Kidney capillary endothelial cell (primary cell): Measurements from ENCODE around the gene MRAS.
"Not testable (repeated sequence)": the region's sequence is repeated elsewhere in the genome, so short reads cannot be mapped to it uniquely, and the experiment has no call there.

ENCODE experiments used
- DNase-seq: peaks from one replicate; pipeline ENCODE4 v3.0.0-alpha.2; 2018; ENCODE audit warnings: low spot score

Gene MRAS

GRCh38 chr3:138389841-138390581 is 41.6 kb downstream of the MRAS start:
- DNase-seq: no peak

- DNase-seq: no peak
These were observed 42.2 kb downstream of the MRAS start for GRCh38 chr3:138390582-138390932.

DNA sequence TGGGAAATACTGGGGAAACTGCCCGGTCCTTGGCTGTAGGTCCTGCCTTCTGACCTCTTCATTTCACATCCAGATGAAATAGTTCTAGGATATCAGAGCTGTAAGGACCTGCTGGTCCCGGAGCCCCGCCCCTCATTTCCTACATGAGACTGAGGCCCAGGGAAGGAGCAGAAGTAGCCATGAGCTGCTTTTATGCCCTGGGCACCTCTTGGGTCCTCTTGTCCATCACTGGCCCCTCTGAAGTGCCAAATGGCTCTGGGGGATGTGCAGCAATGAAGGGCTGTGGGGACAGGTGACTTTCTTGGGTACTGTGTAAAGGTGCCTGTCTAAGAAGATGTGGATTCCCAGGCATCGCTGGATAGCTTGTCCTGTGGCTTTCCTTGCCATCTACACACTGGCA is 45.8 kb downstream of the MRAS start:
- DNase-seq: no peak

GRCh38 chr3:138394686-138395085 is 46.3 kb downstream of the MRAS start:
- DNase-seq: no peak

DNA sequence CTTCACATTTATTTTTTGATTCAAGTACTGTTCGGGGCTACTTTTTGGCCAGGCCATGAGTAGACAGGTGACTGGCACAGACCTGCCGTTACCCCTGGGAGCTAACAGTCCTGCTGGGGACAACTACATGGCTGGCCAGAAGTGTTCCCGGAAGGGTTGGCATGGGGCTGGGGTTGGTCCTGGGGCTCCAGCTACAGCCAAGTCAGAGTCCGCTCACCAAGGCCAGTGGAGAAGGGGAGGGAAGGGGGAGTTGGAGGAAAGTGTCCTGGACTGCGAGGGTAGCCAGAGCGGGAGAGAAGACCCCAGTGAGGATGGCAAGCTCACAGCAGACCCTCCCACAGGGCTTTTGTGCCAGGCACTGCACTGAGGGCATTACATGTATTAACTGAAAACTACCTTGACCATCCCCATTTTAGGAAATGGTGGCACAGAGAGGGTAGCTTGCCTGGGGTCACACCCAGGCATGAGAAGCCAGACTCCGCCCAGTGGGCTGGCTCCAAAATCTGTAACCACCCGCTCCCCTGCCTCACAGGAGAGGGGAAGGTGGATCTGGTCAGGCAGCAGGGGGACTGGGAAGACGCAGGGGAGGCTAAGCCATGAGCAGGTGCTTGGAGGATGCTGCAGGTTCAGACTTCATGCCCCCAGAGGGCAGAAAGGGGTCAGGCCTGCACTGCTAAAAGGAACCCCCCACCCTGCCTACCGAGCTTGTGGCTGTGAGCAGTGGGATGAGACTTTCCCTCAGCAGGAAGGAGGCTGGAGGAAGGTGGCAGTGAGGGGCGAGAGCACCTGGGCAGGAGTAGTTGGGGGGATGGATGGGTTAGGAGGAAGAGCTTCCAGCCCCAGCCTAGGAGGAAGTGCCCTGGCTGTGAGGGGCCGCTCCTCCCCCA is 47.7 kb downstream of the MRAS start:
- no peak for DNase-seq

DNA sequence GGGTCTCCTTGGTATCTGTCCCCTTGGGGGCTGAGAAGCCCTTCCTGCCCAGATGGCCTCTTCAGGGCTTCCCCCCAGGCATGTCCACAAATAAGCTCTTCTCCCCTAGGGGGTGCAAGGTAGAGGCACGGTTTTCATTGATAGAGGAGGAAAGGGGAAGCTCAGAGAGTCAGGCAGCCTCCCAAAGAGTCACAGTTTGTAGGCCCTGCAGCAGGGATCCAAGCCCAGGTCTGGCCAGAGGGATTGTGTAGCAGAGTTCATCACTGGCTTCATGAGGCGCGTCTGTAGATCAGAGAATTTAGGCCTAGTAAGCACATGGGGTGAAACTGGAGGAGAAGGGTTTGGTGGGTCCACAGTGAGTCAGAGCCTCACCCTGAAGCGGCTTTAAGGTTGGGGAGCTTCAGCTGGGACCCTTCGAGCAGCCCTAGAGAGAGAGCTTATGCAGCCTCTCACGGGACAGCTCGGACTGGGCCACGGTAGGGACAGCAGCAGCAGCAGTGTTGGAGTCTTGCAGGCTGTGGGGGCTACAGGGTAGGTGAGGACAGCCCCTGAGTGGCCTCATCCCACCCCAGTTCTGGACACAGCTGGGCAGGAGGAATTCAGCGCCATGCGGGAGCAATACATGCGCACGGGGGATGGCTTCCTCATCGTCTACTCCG is 48.5 kb downstream of the MRAS start:
- no peak for DNase-seq

GRCh38 chr3:138397983-138398382 is 49.6 kb downstream of the MRAS start:
- DNase-seq: no peak

DNA sequence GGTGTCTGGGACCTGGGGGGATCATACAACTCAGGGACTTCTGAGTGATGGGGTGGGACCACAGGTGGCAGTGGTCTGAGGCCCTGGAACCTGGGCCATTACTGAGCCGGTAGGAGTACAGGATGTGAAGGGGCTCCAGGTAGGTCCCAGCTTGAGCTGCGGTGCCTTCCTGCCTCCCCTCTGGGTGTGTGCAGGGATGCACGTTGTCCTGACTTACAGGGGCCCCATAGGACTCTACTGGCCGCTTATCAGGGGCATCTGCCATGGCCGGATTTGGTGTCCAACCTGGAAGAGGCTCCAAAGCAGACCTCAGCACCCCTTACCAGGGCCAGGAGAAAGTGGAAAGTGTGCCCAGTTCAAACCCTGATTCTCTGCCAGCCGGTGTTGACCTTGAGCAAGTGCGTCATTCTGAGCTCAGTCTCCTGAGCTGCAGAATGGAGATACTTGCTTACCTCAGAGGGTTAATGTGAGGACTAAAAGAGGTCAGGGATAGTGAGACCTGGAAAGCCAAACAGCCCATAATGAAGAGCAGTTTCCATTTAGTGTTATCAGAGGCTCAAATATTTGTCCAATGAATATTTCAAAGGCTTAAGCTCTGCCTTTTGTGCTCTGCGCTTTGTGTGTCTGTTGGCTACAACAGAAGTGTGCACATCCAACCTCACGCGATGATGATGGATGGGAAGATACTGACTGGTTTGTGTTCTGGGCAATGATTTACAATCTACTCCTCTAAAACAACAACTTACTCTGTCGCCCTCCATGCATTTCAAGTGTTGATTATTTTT is 50.6 kb downstream of the MRAS start:
- no peak for DNase-seq

- no peak for DNase-seq
These were observed 51.4 kb downstream of the MRAS start for GRCh38 chr3:138399766-138400165.

DNA sequence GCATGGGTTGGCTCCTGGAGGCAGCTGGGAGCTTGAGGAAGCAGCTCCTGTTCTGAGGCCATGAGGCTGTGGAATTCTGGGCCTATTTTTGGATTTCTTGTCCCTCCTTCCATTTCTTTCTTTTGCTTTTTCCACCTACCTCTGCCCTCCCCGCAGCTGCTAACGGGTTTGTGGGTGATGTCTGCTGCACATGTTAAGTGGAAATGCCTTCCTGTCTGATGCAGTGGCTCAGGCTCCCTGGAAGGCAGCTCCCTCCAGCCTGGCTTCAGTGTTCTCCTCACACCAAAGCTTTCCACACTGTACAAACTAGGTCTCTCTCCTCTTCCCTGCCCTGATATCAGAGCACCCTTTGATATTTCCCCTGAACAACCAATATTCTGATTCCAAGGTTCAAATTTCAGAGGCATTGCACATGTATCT is 52.3 kb downstream of the MRAS start:
- DNase-seq: no peak

DNA sequence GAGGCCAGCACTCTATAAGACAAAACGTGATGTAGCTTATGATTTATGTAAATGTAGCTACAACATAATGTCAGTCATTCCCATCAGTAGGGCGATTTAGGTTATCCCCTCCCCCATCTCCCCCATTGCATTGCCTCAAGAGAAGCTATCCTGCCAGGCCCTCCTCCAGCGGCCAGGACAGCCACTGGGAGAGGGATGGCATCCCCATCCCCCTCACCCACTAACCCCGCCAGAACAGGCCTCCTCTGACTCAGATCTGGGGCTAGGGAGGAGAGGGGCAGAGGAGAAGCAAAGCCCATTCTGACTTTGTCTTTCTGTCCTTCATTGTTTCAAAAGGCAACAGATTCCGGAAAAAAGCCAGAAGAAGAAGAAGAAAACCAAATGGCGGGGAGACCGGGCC is 53.5 kb downstream of the MRAS start:
- DNase-seq: no peak

GRCh38 chr3:138404121-138404520 is 55.7 kb downstream of the MRAS start:
- no peak for DNase-seq

- DNase-seq: no peak
These were observed 56.6 kb downstream of the MRAS start for GRCh38 chr3:138405001-138405400.

DNA sequence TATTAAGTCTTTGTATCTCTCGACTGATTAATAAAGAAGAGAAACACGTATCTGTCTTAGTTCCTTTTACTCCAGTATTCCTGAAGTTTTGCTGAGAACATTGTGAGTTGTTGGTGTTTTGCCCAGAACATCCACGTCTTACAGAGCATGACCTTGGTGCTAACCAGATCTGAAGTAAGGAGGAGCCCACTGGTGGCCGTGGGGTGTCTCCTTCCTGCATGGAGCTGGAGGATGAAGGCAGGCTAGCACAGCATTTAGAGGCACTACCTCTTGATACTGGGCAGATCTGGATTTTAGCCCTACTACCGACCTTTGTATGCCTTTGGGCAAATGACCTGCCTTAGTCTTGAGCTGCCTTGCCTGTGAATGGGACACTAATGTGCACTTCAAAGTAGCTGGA is 57.1 kb downstream of the MRAS start:
- no peak for DNase-seq

- no peak for DNase-seq
These were observed 58.2 kb downstream of the MRAS start for GRCh38 chr3:138406606-138407005.

GRCh38 chr3:138407236-138407907 is 59.0 kb downstream of the MRAS start:
- DNase-seq: no peak

- no peak for DNase-seq
These were observed 60.6 kb downstream of the MRAS start for GRCh38 chr3:138408751-138409570.

DNA sequence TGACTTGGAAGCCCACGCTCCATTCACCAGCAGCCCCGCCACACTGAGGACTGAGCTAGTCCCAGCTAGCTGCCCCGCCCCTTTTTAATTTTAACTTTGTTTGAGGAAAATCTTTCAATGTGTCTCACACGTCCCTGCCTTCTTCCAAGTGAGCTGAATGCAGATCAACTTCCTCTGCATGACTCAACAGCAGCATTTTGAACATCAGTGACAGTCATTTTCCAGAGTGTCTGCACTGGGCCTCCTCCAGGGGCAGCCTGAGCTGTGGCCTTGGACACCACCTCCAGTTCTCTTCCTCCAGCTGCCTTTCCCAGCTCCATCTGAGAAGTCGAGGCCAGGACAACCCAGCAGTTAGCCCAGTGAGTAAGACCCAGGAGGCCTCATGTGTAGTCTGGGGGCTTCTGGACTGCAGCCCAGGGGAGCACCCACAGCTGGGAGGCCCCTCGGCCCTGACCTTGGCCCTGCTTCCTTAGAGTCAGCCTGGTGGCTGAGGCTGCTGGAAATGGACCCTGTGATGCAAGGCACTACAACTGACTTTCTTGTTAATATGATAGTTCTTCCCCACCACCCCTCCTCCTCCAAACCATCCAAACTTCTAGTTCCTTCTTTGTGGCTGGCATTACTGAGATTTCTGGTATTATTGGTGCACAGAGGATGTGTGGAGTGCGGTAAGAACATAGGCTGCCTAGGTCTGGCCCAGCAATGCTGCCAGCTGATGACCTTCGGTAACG is 64.6 kb downstream of the MRAS start:
- DNase-seq: peak; percentile 40

DNA sequence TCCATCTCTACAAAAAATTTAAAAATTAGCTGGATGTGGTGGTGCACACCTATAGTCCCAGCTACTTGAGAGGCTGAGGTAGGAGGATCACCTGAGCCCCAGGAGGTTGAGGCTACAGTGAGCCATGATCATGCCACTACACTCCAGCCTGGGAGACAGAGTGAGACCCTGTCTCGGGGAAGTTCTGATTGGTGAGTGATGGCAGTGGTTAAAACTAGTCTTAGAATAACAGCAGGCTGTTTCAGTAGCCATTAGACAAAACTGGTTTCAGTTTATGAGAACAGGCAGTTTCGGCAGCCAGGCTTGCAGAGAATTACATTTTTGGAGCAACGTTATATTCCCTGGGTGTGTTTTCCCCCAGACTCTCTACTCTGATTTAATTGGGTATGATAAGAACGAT is 67.9 kb downstream of the MRAS start:
- DNase-seq: not testable (repeated sequence)

- peak; percentile 71 for DNase-seq
These were observed 69.2 kb downstream of the MRAS start for GRCh38 chr3:138417559-138417982.
